GM21367 (cell line): ENCODE measurements around the gene IL1RN.

Source experiments
- ATAC-seq: cut with Tn5 transposase; IDR thresholded peaks from one replicate; pipeline ENCODE4 v1.9.1; 2021; ENCODE audit not compliant: unreplicated experiment

IL1RN gene

DNA sequence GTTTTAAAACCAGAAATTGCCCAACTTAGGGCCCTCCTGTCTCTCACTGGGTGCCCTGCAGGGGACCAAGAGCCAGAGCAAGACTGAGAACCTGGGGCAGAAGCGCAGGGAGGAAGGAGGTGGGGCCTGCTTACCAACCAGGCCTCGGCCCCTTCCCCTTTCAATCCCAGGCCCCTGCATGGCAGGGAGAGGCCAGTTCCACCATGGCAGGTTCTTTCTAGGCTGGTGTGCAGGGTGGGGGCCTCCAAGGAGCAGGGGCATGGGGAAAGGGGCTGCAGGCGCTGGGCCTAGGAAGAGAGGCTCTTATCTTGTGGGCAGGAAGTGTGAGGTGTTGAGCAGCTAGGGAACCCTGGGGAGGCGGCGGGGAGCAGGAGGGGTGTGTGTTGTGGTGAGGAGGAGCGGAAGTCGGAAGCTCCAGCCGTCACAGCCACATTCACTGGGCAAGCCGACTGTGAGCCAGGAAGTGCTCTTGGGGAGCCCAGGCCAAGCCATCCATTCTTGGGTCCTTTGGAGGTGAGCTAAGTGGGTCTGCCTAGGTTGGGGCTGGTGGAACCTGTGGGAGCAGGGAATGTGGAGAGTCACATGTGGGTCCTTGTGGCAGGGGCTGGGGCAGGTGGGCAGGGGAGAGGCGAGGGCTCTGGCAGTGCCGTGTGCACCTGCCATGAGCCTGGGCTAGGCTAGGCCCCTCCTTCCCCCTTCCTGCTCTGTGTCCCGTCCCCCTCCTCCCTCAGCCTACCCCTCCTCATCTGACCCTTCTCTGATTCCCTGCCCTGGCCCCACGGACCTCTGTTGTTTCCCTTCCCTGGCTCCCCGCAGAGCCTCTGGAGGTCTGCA is 46.4 kb downstream of the IL1RN start, which contains the start of gene PSD4:
TSS of gene PSD4 (plus strand) at position 430 of the 834 bp plus-strand sequence. CDS start 8,486 bp downstream, outside the sequence.
- ATAC-seq, result peak; percentile 69

DNA sequence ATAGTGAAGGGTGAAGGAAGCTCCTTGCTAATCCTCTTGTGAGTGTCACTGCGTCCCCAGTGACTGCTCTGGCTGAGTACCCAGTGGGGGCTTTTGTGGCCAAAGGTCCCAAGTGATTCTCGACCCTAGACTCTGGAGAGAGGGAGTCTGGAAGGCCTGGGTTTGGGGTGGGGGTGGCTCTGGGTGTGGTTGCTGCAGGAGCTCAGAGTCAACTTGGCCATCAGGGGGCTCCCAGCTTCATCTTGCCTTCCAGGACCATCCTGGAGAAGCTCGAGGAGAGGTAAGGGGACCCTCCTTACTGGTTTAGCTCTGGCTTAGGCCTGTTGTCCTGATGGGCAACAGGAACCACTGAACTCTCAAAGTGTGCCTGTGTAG is 47.0 kb downstream of the IL1RN start:
- ATAC-seq, result no peak

DNA sequence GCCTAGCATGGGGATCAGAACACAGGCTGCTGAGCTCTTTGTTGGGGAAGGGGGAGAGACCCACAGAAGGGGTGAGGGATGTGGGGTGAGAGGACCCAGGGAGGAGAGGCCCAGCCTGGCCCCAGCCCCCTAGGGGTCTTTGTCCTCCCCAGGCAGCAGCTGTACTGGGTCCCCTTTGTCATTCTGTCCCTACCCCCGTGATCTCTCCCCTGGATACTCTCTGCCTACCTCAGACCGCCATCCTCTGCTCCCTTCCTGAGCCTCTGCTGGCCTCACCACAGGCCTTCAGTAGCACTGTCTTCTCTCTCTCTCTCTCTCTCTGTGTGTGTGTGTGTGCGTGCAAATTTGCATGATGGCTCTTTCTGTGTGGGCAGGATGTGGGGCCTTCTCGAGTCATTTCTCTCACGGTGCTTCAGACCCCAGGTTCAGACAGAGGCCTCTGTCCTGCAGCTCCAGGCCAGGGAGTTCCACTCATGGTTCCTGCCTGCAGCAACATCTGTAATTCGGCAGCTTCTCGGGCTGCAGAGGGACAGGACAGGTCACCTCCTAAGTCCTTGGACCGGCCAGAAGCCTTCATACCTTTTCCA is 47.7 kb downstream of the IL1RN start:
- ATAC-seq, result peak; percentile 59

DNA sequence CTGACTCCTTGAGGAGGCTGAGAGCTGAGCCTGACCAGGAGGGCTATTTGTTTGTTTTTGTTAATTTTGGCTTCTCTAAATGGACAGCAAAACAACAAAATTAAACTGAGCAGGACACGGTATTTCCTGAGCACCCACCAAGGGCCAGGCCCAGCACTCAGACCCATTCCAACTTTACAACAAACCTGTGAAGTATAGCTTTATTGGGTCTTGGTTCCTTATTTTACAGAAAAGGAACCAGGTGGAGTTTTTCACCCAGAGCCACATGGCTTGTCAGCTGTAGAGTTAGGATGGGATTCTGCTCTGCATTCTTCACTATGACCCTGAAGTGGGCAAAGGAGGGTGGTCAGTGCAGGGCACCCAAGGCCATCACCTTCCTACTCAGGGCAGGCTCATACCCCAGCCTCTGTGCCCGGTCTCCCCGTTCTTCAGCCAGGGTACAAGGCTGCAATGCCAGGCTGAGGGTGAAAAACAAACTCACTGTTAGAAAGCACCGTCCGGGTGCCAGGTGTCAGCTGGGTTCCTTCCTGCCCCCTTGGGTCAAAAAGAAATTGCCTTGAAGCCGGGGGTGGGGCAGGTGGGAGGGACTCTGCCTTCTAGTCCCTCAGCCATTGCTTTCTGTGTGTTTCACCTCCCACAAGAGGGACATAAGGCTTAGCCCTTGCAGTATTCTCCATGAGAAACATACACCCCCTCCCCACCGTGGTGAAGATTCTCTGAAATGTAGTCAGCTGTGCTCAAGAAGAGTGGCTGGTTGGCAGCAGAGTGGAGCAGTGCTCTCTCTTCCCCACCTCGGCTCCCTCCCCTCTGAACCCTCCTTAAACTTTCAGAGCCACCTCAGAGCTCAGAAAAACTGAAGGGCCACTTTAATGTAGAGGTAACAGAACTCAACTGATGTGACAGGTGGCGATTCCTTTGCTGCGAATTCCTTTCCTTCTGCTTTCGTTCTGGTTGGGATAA is 48.6 kb downstream of the IL1RN start:
- ATAC-seq, result no peak

DNA sequence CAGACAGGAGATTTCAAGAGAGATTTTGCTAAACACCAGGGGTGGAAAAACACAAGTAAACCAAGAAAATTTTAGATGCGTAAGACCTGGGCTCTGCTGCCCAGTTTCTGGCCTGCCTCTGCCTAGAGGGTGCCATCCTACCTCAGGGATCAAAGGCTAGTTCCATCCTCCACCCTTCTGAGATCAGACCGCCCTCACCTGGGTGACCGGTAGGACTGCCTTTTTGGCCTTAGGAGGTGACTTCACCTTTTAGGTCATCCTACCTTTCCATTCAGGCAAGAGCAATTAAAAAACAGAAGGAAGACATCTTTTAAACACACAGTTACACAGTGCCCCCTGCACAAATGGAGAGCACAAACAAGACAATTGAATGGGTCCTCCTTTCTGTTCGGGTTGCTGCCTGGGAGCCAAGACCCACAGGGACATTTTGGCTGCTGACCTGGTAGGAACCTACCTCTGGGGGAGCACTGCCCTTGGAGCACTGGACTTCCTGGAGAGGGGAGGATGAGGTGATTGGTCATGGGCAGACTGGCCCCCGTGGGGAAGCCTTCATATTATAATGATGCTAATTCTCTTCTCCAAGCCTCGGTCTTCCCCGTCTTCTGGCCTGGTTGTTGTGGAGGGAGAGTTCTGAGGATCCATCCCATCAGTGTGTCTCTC is 49.4 kb downstream of the IL1RN start:
- ATAC-seq, result no peak

DNA sequence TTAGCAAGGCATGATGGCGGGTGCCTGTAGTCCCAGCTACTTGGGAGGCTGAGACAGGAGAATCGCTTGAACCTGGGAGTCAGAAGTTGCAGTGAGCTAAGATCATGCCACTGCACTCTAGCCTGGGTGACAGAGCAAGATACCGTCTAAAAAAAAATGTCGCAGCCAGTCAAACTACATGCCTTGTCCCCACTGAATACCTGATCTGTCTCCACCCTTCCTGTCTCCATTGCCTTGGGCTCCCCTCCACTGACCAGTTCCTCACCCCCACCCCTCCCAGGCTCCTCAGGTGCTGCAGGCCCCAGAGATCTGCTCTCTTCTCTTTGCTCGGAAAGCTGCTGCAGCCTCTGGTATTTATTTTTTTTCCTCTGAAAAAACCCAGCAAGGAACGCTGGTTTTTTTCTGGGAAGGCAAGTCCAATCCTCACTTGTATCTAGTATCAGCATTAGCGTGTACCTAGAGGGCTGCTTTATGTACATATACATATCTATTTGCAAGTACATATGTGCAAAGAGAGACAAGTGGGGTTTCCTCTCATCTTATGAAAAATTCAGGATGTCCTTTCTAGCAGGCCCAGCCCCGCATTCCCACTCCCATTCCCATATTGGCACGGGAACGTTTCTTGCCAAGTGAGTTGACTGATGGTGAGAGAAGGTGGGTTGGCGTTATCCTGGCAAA is 50.8 kb downstream of the IL1RN start:
- no peak for ATAC-seq

DNA sequence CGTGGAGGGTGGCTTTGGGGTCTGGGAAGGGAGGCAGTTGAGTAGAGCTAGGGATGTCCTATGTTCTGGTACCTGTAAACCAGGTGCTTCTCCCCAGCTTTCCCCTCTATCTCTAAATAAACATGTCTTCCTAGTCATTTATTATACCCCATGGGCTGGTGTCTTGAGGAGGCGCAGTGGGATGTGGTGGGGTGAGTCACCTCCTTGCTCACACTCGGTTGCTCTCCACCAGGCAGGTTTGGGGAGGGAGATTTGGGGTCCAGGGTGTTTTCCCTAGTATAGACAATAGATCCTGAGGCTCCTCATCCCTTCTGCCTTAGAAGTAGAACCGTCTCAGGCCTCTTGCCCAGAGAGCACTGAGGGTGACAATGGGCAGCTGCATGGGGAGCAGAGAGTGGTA is 51.5 kb downstream of the IL1RN start:
- ATAC-seq, result no peak

DNA sequence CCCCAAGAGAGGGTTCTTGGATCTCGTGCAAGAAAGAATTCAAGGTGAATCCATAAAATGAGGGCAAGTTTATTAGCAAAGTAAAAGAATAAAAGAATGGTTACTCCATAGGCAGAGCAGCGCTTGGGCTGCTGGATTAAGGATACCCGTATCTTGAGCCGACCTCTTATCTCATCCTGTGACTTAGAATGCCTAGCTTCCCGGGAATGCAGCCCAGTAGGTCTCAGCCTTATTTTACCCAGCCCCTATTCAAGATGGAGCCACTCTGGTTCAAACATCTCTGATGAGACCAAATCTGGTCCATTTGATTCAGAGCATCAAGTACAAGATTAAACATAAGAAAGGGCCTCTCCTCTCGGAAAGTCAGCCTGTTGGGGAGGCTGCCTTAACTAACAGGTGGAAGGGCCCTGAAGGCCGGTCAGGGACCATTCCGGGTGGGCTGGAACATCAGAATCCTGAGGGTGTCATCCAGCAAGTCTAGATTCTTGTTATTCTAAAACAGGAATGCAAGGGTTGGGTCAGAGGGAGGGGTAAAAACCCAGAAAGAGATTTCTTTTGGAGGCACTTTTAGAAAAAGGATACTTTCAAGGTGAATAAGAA is 52.1 kb downstream of the IL1RN start:
- no peak for ATAC-seq

DNA sequence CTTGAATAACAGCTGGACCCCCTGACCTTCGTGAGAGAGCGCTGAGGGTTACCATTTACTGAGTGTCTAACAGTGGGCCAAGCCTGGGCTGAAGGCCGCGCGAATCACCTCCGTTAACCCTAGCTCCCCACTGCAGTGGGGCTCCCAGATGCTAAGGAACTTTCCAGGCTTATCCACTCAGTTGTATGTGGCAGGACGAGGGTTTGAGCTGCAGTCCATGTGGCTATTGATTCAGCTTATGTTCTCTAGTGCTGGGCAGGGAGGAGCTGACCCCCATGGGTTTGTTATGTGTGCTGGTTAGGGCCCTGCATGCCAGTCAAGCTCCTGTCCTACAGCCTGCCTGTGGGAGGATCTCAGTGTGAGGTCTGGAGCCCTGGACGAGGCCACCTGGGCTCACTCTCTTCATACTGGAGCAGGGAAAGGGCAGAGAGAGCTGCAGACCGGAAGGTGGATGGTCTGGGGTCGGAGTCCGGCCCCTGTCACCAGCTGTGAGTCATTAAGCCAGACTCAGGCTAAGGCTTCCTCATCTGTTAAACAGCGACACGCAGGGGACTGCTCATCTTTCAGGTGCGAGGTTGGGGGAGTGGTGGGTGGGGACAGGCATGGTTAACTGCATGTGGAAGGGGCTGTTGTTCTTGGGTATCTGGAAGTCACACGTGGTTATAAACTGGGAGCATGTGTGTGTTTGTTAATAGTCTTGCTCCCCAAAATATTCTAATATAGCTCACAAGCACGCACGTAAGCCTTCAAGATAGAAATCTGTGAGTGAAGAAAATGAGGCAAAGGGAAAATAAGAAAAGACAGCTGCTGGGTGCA is 52.9 kb downstream of the IL1RN start:
- no peak for ATAC-seq

DNA sequence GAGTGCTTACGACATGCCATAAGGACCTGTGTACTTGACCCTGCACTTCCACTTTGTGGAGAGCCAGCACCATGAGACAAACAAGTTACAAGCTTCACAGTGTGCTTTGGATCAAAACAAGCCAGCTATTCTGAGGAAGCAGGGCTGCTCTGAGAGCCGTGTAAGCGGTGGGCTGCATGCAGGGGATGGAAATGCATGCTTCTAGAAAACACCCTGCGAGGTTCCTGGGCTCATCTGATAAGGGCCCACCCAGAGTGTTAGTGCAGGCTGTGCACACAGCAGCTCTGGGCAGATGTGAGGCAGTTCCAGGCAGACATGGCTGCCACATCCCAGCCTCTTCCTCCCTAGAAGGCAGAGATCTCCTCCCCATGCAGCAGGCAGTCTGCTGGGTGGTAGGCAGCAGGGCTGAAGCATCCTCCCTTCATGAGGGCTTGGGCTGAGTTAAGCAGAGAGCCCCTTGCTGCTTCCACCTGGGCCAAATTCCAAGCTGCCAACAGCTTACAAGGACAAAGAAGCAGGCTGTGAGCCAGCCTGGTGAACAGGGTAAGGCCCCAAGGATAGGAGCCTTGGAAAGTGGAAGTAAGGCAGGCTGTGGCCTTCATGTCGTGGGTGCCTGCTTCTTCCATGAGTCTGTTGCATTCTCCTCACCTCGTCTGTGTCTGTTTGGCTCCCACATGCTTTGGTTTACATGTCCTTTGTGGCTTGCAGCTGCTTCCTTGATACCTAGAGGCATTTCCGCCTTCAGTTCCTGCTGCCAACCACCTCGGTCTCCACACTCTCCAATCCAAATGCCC is 54.1 kb downstream of the IL1RN start:
- ATAC-seq, result no peak

DNA sequence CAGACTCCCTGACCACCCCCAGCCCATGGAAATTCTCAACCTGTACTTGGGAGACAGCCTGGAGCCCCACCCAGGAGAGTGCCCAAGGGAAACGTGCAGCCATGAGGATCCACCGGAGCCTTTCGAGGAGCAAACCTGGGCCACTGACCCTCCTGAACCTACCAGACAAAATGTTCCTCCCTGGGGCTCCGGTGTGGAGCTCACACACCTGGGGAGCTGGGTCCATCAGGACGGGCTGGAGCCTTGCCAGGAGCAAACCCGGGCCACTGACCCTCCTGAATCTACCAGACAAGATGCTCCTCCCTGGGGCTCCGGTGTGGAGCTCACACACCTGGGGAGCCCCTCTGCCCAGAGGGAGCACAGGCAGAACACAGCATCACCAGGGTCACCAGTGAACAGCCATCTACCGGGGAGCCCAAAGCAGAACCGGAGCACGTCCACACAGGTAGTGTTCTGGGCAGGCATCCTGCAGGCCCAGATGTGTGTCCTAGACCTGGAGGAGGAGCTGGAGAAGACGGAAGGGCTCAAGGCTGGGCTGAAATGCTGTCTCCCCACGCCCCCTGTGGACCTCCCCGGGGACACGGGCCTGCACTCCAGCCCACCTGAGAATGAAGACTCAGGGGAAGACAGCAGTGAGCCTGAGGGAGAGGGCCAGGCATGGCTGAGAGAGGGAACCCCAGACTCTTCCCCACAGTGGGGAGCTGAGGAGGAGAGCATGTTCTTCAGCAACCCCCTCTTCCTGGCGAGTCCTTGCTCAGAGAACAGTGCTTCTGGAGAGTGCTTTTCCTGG is 55.3 kb downstream of the IL1RN start:
- ATAC-seq, result no peak

DNA sequence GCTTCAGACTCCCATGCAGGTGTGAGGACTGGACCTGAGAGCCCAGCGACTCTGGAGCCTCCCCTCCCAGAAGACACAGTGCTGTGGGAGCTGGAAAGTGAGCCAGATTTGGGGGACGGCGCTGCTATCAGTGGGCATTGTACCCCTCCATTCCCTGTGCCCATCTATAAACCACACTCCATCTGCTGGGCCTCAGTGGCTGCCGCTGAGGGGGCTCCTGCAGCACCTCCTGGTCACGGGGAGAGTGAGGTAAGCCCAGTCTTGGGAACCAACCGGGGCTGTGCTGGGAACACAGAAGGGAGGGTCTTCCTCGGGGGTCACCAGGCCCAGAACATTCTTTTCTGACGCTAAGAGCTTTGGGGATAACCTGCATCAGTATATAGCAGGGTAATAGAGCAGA is 55.9 kb downstream of the IL1RN start:
- ATAC-seq, result no peak
